Measurements from ENCODE around the gene RAB11A. TPM values are rescaled to one million over a fixed set of nuclear protein-coding genes. Genes with fewer than 3 reads are reported as not detected.

RAB11A gene
- total and polyA plus RNA-seq, 2 donors (not counting 1 experiment from before 2014, with no cell fraction given): 83.2 to 126 TPM

DNA sequence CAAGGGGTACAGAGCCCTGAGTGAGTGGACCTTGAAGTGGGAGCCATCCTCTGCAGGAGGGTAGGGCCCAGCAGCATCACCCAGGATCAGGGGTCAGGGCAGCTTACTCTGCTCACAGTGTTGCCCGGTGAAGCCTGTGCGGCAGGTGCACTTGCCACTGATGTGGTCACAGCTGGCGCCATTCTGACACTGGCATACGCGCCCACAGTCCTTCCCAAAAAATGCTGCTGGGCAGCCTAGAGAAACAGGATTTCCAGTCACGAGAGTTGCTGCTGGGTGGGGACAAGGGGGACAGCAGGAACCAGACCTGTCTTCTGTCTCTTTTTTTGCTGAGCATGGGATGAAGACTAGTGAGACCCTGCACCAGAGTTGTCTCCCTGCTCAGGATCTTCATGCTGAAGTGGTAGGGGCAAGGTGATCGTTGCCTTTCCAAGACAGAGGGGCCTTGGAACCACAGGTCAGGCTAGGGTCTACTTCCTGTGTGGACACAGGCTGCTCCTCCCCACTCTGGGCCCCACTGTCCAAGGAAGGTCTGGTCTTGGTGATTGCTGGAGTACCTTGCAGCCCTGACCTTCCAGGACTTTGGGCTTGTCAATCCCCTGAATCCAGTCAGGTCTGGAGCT is 46.9 kb downstream of the RAB11A start:
- H3K4me2 ChIP-seq (replicated peaks; ENCODE audit: low read depth, low read length, poor library complexity, severe bottlenecking): peak overlapping the region; percentile 65
- 73% methylated on average over 7 of the region's 7 CpGs for WGBS (ENCODE audit: insufficient coverage)
- POLR2A ChIA-PET: no interaction called here
- intact Hi-C loops (cut with micrococcal nuclease): loop anchor here (5.0 kb wide), 1 partner anchor 581 kb away; the partner anchor contains the start of gene SNAPC5
- Mint-ChIP-seq H3K4me1 (peaks cover 63% of the 10 kb centered on the region), H3K27ac (no peak overlapping the region), H3K27me3 (no peaks in the 10 kb centered on the region), H3K4me3 (peak overlapping the region; percentile 72), H3K9me3 (ENCODE audit: insufficient read depth) (no peaks in the 10 kb centered on the region)
- peaks cover 62 to 63% of the 10 kb centered on the region in 2 donors for H3K4me1 ChIP-seq (ENCODE audit: control insufficient read depth in 2 of 2, insufficient read depth in 2 of 2, low read length in 2 of 2)
- H4K20me1 ChIP-seq (ENCODE audit: control insufficient read depth, insufficient read depth, low read length, poor library complexity, severe bottlenecking): peaks cover 5% of the 10 kb centered on the region
- H3K79me2 ChIP-seq (ENCODE audit: control insufficient read depth, insufficient read depth, low read length): peaks cover 16% of the 10 kb centered on the region
- ATAC-seq (ENCODE audit: low read depth): no peak
- H3K4me3 ChIP-seq (ENCODE audit: control extremely low read depth in 1 of 5, extremely low read depth in 1 of 5, insufficient read depth in 1 of 5, low read depth in 2 of 5, low read length in 4 of 5): no peak overlapping the region
- TF ChIP-seq, protein P1, sequence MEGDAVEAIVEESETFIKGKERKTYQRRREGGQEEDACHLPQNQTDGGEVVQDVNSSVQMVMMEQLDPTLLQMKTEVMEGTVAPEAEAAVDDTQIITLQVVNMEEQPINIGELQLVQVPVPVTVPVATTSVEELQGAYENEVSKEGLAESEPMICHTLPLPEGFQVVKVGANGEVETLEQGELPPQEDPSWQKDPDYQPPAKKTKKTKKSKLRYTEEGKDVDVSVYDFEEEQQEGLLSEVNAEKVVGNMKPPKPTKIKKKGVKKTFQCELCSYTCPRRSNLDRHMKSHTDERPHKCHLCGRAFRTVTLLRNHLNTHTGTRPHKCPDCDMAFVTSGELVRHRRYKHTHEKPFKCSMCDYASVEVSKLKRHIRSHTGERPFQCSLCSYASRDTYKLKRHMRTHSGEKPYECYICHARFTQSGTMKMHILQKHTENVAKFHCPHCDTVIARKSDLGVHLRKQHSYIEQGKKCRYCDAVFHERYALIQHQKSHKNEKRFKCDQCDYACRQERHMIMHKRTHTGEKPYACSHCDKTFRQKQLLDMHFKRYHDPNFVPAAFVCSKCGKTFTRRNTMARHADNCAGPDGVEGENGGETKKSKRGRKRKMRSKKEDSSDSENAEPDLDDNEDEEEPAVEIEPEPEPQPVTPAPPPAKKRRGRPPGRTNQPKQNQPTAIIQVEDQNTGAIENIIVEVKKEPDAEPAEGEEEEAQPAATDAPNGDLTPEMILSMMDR (IDR thresholded peaks at IDR 0.05): no peak
- no peak for TF ChIP-seq EZH2 (IDR thresholded peaks at IDR 0.05; ENCODE audit: borderline replicate concordance, insufficient read depth, low read depth, low read length, poor library complexity, severe bottlenecking)
- no peak for DNase-seq
- CTCF ChIA-PET: interaction anchor here (1.0 to 1.3 kb wide), 2 partner anchors 16 to 275 kb away, joined by 3 to 4 read pairs; no protein-coding TSS in a partner anchor
- H3K9me3 ChIP-seq (ENCODE audit: control extremely low read depth in 1 of 3, control insufficient read depth in 2 of 3, insufficient read depth in 1 of 3, low read length in 2 of 3): no peaks in the 10 kb centered on the region
- H3K27me3 ChIP-seq (replicated peaks in 1 of 4; ENCODE audit: control extremely low read depth in 1 of 4, control insufficient read depth in 3 of 4, insufficient read depth in 4 of 4, low read length in 3 of 4): no peaks in the 10 kb centered on the region
- peaks cover 0 to 3% of the 10 kb centered on the region in 2 experiments for H3K36me3 ChIP-seq (replicated peaks in 1 of 2; ENCODE audit: control extremely low read depth in 1 of 2, control insufficient read depth in 1 of 2, extremely low read depth in 1 of 2, insufficient read depth in 2 of 2, low read length in 1 of 2)
- no peak overlapping the region for H2AFZ ChIP-seq (ENCODE audit: insufficient read depth, low read depth, low read length, poor library complexity, severe bottlenecking)
- H3K27ac ChIP-seq (ENCODE audit: low read length in 2 of 2): no peak overlapping the region
- H3K9ac ChIP-seq (ENCODE audit: low read length): no peak overlapping the region
